A673 (cell line): ENCODE measurements around the gene DGKD.

Source experiments
- EZH2 ChIP-seq: fragments of 200-600 bp; sonication (generic); IDR thresholded peaks from 2 replicates; pipeline ENCODE4 v1.6.1; 2017; ENCODE audit warnings: borderline replicate concordance, low read depth, mild to moderate bottlenecking, mixed read lengths, antibody characterized with exemption, low read length; ENCODE audit not compliant: poor library complexity, severe bottlenecking
- TF ChIP-seq, protein P1 (sequence below): fragments of 300-800, 200-600 bp; sonication (generic); conservative IDR thresholded peaks from 2 replicates; pipeline ENCODE4 v1.5.1; 2017; ENCODE audit warnings: low read depth, mild to moderate bottlenecking, antibody characterized with exemption, low read length, moderate library complexity, mixed read lengths

DNA sequence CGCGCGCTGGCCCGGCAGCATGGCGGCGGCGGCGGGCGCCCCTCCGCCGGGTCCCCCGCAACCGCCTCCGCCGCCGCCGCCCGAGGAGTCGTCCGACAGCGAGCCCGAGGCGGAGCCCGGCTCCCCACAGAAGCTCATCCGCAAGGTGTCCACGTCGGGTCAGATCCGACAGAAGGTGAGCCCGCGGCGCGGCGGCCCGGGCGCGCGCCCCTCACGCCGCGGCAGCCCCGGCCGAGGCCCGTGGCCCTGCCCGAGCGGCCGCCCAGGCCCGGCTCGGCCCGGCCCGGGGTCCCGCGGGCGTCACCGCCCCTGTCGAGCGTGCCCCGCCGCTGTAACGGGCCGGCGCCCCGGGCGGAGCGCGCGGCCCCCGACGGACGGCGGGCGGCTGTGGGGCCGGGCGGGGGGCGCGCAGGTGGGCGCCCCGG, 218 bp downstream of the DGKD start:
- TF ChIP-seq, protein P1, sequence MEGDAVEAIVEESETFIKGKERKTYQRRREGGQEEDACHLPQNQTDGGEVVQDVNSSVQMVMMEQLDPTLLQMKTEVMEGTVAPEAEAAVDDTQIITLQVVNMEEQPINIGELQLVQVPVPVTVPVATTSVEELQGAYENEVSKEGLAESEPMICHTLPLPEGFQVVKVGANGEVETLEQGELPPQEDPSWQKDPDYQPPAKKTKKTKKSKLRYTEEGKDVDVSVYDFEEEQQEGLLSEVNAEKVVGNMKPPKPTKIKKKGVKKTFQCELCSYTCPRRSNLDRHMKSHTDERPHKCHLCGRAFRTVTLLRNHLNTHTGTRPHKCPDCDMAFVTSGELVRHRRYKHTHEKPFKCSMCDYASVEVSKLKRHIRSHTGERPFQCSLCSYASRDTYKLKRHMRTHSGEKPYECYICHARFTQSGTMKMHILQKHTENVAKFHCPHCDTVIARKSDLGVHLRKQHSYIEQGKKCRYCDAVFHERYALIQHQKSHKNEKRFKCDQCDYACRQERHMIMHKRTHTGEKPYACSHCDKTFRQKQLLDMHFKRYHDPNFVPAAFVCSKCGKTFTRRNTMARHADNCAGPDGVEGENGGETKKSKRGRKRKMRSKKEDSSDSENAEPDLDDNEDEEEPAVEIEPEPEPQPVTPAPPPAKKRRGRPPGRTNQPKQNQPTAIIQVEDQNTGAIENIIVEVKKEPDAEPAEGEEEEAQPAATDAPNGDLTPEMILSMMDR = no peak
- TF ChIP-seq EZH2 = no peak
